ENCODE data around the gene ZSWIM8.

ZSWIM8 gene

GRCh38 chr10:73790886-73791625 lies 5.7 kb downstream of the ZSWIM8 start:
- Histone ChIP-seq H3K27ac (ENCODE audit: extremely low read depth, low read depth, low read length) (no peak overlapping the region), H3K9me3 (ENCODE audit: control insufficient read depth, insufficient read depth, low read depth, low read length) (no peaks in the 10 kb centered on the region), H3K4me1 (ENCODE audit: control insufficient read depth, insufficient read depth, low read length) (no peaks in the 10 kb centered on the region), H3K4me3 (ENCODE audit: low read depth, low read length) (no peak overlapping the region), H3K36me3 (ENCODE audit: control insufficient read depth in 2 of 2, insufficient read depth in 1 of 2, low read length in 2 of 2) (peaks cover 13 to 84% of the 10 kb centered on the region in 2 experiments)
- CTCF ChIA-PET = no interaction called here
- no peak for TF ChIP-seq ZEB2 (tag by site-specific recombination; IDR thresholded peaks at IDR 0.05)
- TF ChIP-seq ZNF621 (tag by site-specific recombination; IDR thresholded peaks at IDR 0.05) = no peak
- no peak for TF ChIP-seq ZFP3 (tag by site-specific recombination; IDR thresholded peaks at IDR 0.05; ENCODE audit: low read depth)
- TF ChIP-seq SP3 (tag by site-specific recombination; IDR thresholded peaks at IDR 0.05) = no peak
- TF ChIP-seq ZNF18 (tag by site-specific recombination; IDR thresholded peaks at IDR 0.05) = no peak
- no peak for TF ChIP-seq ZNF146 (tag by site-specific recombination; IDR thresholded peaks at IDR 0.05)
- TF ChIP-seq ZNF324 (tag by site-specific recombination; IDR thresholded peaks at IDR 0.05) = no peak
- TF ChIP-seq ZNF549 (tag by site-specific recombination; IDR thresholded peaks at IDR 0.05) = no peak
- TF ChIP-seq ZNF302 (tag by site-specific recombination; IDR thresholded peaks at IDR 0.05; ENCODE audit: low read depth) = no peak
- TF ChIP-seq ZSCAN16 (tag by site-specific recombination; IDR thresholded peaks at IDR 0.05) = no peak
- no peak for TF ChIP-seq REPIN1 (tag by site-specific recombination; IDR thresholded peaks at IDR 0.05; ENCODE audit: low read depth)
- TF ChIP-seq REST (tag by site-specific recombination; IDR thresholded peaks at IDR 0.05) = no peak
- no peak for TF ChIP-seq ZNF138 (tag by site-specific recombination; IDR thresholded peaks at IDR 0.05; ENCODE audit: borderline replicate concordance)
- TF ChIP-seq ZNF580 (tag by site-specific recombination; IDR thresholded peaks at IDR 0.05) = no peak
- TF ChIP-seq ZSCAN23 (tag by site-specific recombination; IDR thresholded peaks at IDR 0.05) = no peak
- no peak for TF ChIP-seq ZBTB8A (tag by site-specific recombination; IDR thresholded peaks at IDR 0.05)
- TF ChIP-seq ZNF501 (tag by site-specific recombination; IDR thresholded peaks at IDR 0.05) = no peak
- no peak for TF ChIP-seq ZNF140 (tag by site-specific recombination; IDR thresholded peaks at IDR 0.05)
- TF ChIP-seq ZNF624 (tag by site-specific recombination; IDR thresholded peaks at IDR 0.05) = no peak
- POLR2A ChIA-PET = interaction anchor here (1.0 kb wide), 1 partner anchor 19 kb away, joined by 3 read pairs; no protein-coding TSS in a partner anchor

GRCh38 chr10:73791871-73792400 lies 6.5 kb downstream of the ZSWIM8 start:
- Histone ChIP-seq H3K36me3 (ENCODE audit: control insufficient read depth in 2 of 2, insufficient read depth in 1 of 2, low read length in 2 of 2) (peaks cover 16 to 91% of the 10 kb centered on the region in 2 experiments), H3K9me3 (ENCODE audit: control insufficient read depth, insufficient read depth, low read depth, low read length) (no peaks in the 10 kb centered on the region), H3K4me1 (ENCODE audit: control insufficient read depth, insufficient read depth, low read length) (no peaks in the 10 kb centered on the region), H3K27ac (ENCODE audit: extremely low read depth, low read depth, low read length) (no peak overlapping the region), H3K4me3 (ENCODE audit: low read depth, low read length) (no peak overlapping the region)
- ChIA-PET POLR2A (no interaction called here), CTCF (no interaction called here)
- TF ChIP-seq RBAK (tag by site-specific recombination; IDR thresholded peaks at IDR 0.05) (no peak), HIC1 (tag by site-specific recombination; IDR thresholded peaks at IDR 0.05) (no peak), ZNF514 (tag by site-specific recombination; IDR thresholded peaks at IDR 0.05) (no peak), ZNF174 (tag by site-specific recombination; IDR thresholded peaks at IDR 0.05) (no peak), MZF1 (tag by site-specific recombination; IDR thresholded peaks at IDR 0.05; ENCODE audit: borderline replicate concordance) (no peak)

Measured in HEK293 (cell line).